Liver (tissue), 9 donors: ENCODE measurements around the gene SLC6A5. TPM values are rescaled to one million over a fixed set of nuclear protein-coding genes. Genes with fewer than 3 reads are reported as not detected.

Experiments
- DNase-seq: peaks from one replicate; pipeline ENCODE4 v3.0.0-alpha.2; 2017; ENCODE audit warnings: low spot score
- H3K27ac ChIP-seq, 2 donors: one replicate each; pipeline ENCODE4 v1.7.0; 2013; ENCODE audit warnings: inconsistent platforms in 2 of 2, low read length in 2 of 2, control low read depth in 1 of 2, low read depth in 1 of 2, mild to moderate bottlenecking in 1 of 2
- H3K27me3 ChIP-seq, 4 donors: one replicate each; pipeline versions ENCODE4 v1.6.1 to v1.7.0; 2013; ENCODE audit warnings: low read length in 3 of 4, inconsistent platforms in 1 of 4, mild to moderate bottlenecking in 1 of 4, moderate library complexity in 1 of 4; ENCODE audit not compliant: control insufficient read depth in 4 of 4, insufficient read depth in 4 of 4
- H3K36me3 ChIP-seq, 4 donors: one replicate each; pipeline versions ENCODE4 v1.6.1 to v1.7.0; 2013; ENCODE audit warnings: low read length in 3 of 4, mild to moderate bottlenecking in 3 of 4, low read depth in 1 of 4, moderate library complexity in 1 of 4; ENCODE audit not compliant: control insufficient read depth in 4 of 4, insufficient read depth in 3 of 4
- H3K4me1 ChIP-seq, 4 donors: one replicate each; pipeline versions ENCODE4 v1.6.1 to v1.7.0; 2013; ENCODE audit warnings: low read length in 3 of 4, mild to moderate bottlenecking in 3 of 4, moderate library complexity in 1 of 4; ENCODE audit not compliant: control insufficient read depth in 4 of 4, insufficient read depth in 4 of 4
- H3K4me3 ChIP-seq, 3 donors: one replicate each; pipeline versions ENCODE4 v1.6.1 to v1.7.0; 2013; ENCODE audit warnings: low read length in 3 of 3, control low read depth in 1 of 3, low read depth in 1 of 3, mild to moderate bottlenecking in 1 of 3
- H3K9ac ChIP-seq, 2 donors: one replicate each; pipeline ENCODE4 v1.7.0; 2013; ENCODE audit warnings: low read length in 2 of 2, mild to moderate bottlenecking in 2 of 2, moderate library complexity in 2 of 2, control low read depth in 1 of 2, low read depth in 1 of 2
- H3K9me3 ChIP-seq, 4 donors: one replicate each; pipeline versions ENCODE4 v1.6.1 to v1.7.0; 2013; ENCODE audit warnings: low read length in 3 of 4; ENCODE audit not compliant: control insufficient read depth in 4 of 4
- ATF3 ChIP-seq: IDR thresholded peaks from 2 replicates; pipeline ENCODE4 v1.6.1; 2016; ENCODE audit warnings: antibody characterized with exemption
- CTCF ChIP-seq: fragments of 150-350 bp; IDR thresholded peaks from 2 replicates; pipeline ENCODE4 v1.5.1; 2017; ENCODE audit warnings: improper control_type of control experiment, low read depth, low read length; ENCODE audit not compliant: missing input control
- EGR1 ChIP-seq, 2 donors: IDR thresholded peaks; 2 replicates each; pipeline ENCODE4 v1.6.1; 2016 to 2018; ENCODE audit warnings: antibody characterized with exemption in 2 of 2, low read depth in 2 of 2
- FOXA1 ChIP-seq: IDR thresholded peaks from 2 replicates; pipeline ENCODE4 v1.6.1; 2016; ENCODE audit warnings: antibody characterized with exemption
- FOXA2 ChIP-seq: IDR thresholded peaks from 2 replicates; pipeline ENCODE4 v1.6.1; 2016; ENCODE audit warnings: antibody characterized with exemption
- GABPA ChIP-seq, 2 donors: IDR thresholded peaks in 1 of 2; conservative IDR thresholded peaks in 1 of 2; 2 replicates each; pipeline ENCODE4 v1.6.1; 2016; ENCODE audit warnings: antibody characterized with exemption in 2 of 2, mild to moderate bottlenecking in 1 of 2, moderate library complexity in 1 of 2
- HNF4A ChIP-seq, 2 donors: conservative IDR thresholded peaks; 2 replicates each; pipeline ENCODE4 v1.6.1; 2016; ENCODE audit warnings: antibody characterized with exemption in 2 of 2, mild to moderate bottlenecking in 2 of 2
- HNF4G ChIP-seq: IDR thresholded peaks from 2 replicates; pipeline ENCODE4 v1.6.1; 2016; ENCODE audit warnings: antibody characterized with exemption
- JUND ChIP-seq, 2 donors: IDR thresholded peaks; 2 replicates each; pipeline ENCODE4 v1.6.1; 2016; ENCODE audit warnings: antibody characterized with exemption in 2 of 2
- MAX ChIP-seq: IDR thresholded peaks from 2 replicates; pipeline ENCODE4 v1.6.1; 2016; ENCODE audit warnings: antibody characterized with exemption
- NR2F2 ChIP-seq: IDR thresholded peaks from 2 replicates; pipeline ENCODE4 v1.6.1; 2016; ENCODE audit warnings: antibody characterized with exemption
- RAD21 ChIP-seq, 2 donors: IDR thresholded peaks; 2 replicates each; pipeline ENCODE4 v1.6.1; 2016; ENCODE audit warnings: antibody characterized with exemption in 2 of 2, mild to moderate bottlenecking in 2 of 2
- REST ChIP-seq: IDR thresholded peaks from 2 replicates; pipeline ENCODE4 v1.6.1; 2016; ENCODE audit warnings: antibody characterized with exemption, mild to moderate bottlenecking
- RXRA ChIP-seq, 2 donors: IDR thresholded peaks; 2 replicates each; pipeline ENCODE4 v1.6.1; 2017 to 2018; ENCODE audit warnings: antibody characterized with exemption in 2 of 2, mild to moderate bottlenecking in 1 of 2
- SP1 ChIP-seq: IDR thresholded peaks from 2 replicates; pipeline ENCODE4 v1.6.1; 2018; ENCODE audit warnings: antibody characterized with exemption, mild to moderate bottlenecking
- TAF1 ChIP-seq: conservative IDR thresholded peaks from 2 replicates; pipeline ENCODE4 v1.6.1; 2016; ENCODE audit warnings: antibody characterized with exemption, mild to moderate bottlenecking
- YY1 ChIP-seq: IDR thresholded peaks from 2 replicates; pipeline ENCODE4 v1.6.1; 2016; ENCODE audit warnings: antibody characterized with exemption, mild to moderate bottlenecking
- ZBTB33 ChIP-seq: IDR thresholded peaks from 2 replicates; pipeline ENCODE4 v1.6.1; 2016; ENCODE audit warnings: antibody characterized with exemption
- WGBS: extraction: QIAGEN DNeasy Blood & Tissue Kit; methylation state at CpG from one replicate; pipeline ENCODE4 v1.1.7; 2013; 5-methylcytosine and 5-hydroxymethylcytosine counted together
- polyA plus RNA-seq, 2 donors: library from polyadenylated mRNA; stranded (reverse) in 1 of 2; unstranded in 1 of 2; fragments of 200-250 nt in 1 of 2; fragments of >200 nt in 1 of 2; fragmentation: Nextera tagmentation in 1 of 2; extraction: Ambion mirVana in 1 of 2; gene quantifications; one replicate each; pipeline versions ENCODE4 v1.2.1 to v1.2.3, GENCODE V29; 2013 to 2015
- total RNA-seq, 2 donors: library from RNA; depleted of rRNA; stranded (reverse); fragments of >200 nt; gene quantifications; one replicate each; pipeline ENCODE4 v1.2.3, GENCODE V29; 2014
- donor health status: healthy.
- donor health status: healthy.
- donor health status: healthy.
- donor health status: healthy.
- donor health status: healthy.

Gene SLC6A5
- total and polyA plus RNA-seq, 4 donors: not detected

GRCh38 chr11:20600020-20600346, 575 bp downstream of the SLC6A5 start:
- WGBS: 19% methylated on average over 10 of the region's 10 CpGs
- H3K9ac ChIP-seq: no peak overlapping the region
- H3K36me3 ChIP-seq: no peaks in the 10 kb centered on the region
- DNase-seq: no peak
- H3K4me1 ChIP-seq: peaks cover 0 to 29% (median 4%) of the 10 kb centered on the region in 4 donors
- H3K27me3 ChIP-seq: peaks cover 5 to 32% (median 11%) of the 10 kb centered on the region in 4 donors
- H3K9me3 ChIP-seq: no peaks in the 10 kb centered on the region
- H3K27ac ChIP-seq: no peak overlapping the region
- no peak overlapping the region for H3K4me3 ChIP-seq
- TF ChIP-seq JUND (IDR thresholded peaks at IDR 0.05) (no peak), HNF4A (conservative IDR thresholded peaks at IDR 0.05) (no peak), CTCF (no peak), ATF3 (no peak), SP1 (no peak)

GRCh38 chr11:20600551-20600950, 1.1 kb downstream of the SLC6A5 start:
- H3K36me3 ChIP-seq: no peaks in the 10 kb centered on the region
- WGBS: 17% methylated on average over 7 of the region's 7 CpGs
- H3K4me1 ChIP-seq: peaks cover 0 to 30% (median 4%) of the 10 kb centered on the region in 4 donors
- peaks cover 5 to 30% (median 12%) of the 10 kb centered on the region in 4 donors for H3K27me3 ChIP-seq
- no peak overlapping the region for H3K4me3 ChIP-seq
- no peak overlapping the region for H3K9ac ChIP-seq
- H3K27ac ChIP-seq: no peak overlapping the region
- no peaks in the 10 kb centered on the region for H3K9me3 ChIP-seq
- no peak for DNase-seq
- TF ChIP-seq HNF4G: no peak
- no peak for TF ChIP-seq TAF1

- WGBS: 6% methylated on average over 63 of the region's 63 CpGs
- H3K4me3 ChIP-seq: no peak overlapping the region
- DNase-seq: no peak
- H3K4me1 ChIP-seq: peaks cover 0 to 30% (median 4%) of the 10 kb centered on the region in 4 donors
- no peak overlapping the region for H3K27ac ChIP-seq
- no peaks in the 10 kb centered on the region for H3K36me3 ChIP-seq
- peaks cover 5 to 22% (median 13%) of the 10 kb centered on the region in 4 donors for H3K27me3 ChIP-seq
- no peak overlapping the region for H3K9ac ChIP-seq
- no peaks in the 10 kb centered on the region for H3K9me3 ChIP-seq
- TF ChIP-seq JUND (IDR thresholded peaks at IDR 0.05): no peak
- no peak for TF ChIP-seq RAD21 (IDR thresholded peaks at IDR 0.05)
- no peak for TF ChIP-seq HNF4A (conservative IDR thresholded peaks at IDR 0.05)
- TF ChIP-seq SP1: no peak
- no peak for TF ChIP-seq NR2F2
- TF ChIP-seq TAF1: no peak
- no peak for TF ChIP-seq FOXA1
- TF ChIP-seq HNF4G: no peak
- no peak for TF ChIP-seq ATF3
- no peak for TF ChIP-seq REST
- TF ChIP-seq FOXA2: no peak
- TF ChIP-seq RXRA (IDR thresholded peaks at IDR 0.05): no peak
- no peak for TF ChIP-seq YY1
- no peak for TF ChIP-seq MAX
- no peak for TF ChIP-seq EGR1 (IDR thresholded peaks at IDR 0.05; ENCODE audit: low read depth in 2 of 2)
- no peak for TF ChIP-seq GABPA (IDR thresholded peaks at IDR 0.05 in 1 of 2, conservative IDR thresholded peaks at IDR 0.05 in 1 of 2)
- TF ChIP-seq ZBTB33: no peak
These were observed 2.0 kb downstream of the SLC6A5 start for GRCh38 chr11:20601221-20601914.
